Neural crest cell (in vitro differentiated cells): ENCODE results near the gene KCNMA1. TPM values are rescaled to one million over a fixed set of nuclear protein-coding genes. Genes with fewer than 3 reads are reported as not detected.

ENCODE experiments used
- DNase-seq: peaks from one replicate; pipeline ENCODE4 v3.0.0; 2021; ENCODE audit warnings: low read depth, mixed read lengths, low spot score
- H3K27ac Mint-ChIP-seq: one replicate; pipeline ENCODE4 v1.8.0; 2021; ENCODE audit warnings: mild to moderate bottlenecking, mixed read lengths; ENCODE audit not compliant: unreplicated experiment
- H3K27me3 Mint-ChIP-seq: 2 replicates; pipeline ENCODE4 v1.8.0; 2021; ENCODE audit warnings: low read depth, mild to moderate bottlenecking, mixed read lengths
- H3K36me3 Mint-ChIP-seq: 2 replicates; pipeline ENCODE4 v1.8.0; 2021; ENCODE audit warnings: low read depth, mild to moderate bottlenecking, mixed read lengths
- H3K4me1 Mint-ChIP-seq: 2 replicates; pipeline ENCODE4 v1.8.0; 2021; ENCODE audit warnings: mixed read lengths
- H3K4me3 Mint-ChIP-seq: one replicate; pipeline ENCODE4 v1.8.0; 2021; ENCODE audit warnings: mild to moderate bottlenecking, mixed read lengths
- H3K9me3 Mint-ChIP-seq: 2 replicates; pipeline ENCODE4 v1.8.0; 2021; ENCODE audit warnings: mixed read lengths
- CTCF ChIP-seq: fragments of 200-600 bp; sonication (generic); conservative IDR thresholded peaks from 2 replicates; pipeline ENCODE4 v1.5.0; 2021; ENCODE audit warnings: antibody characterized with exemption, mild to moderate bottlenecking
- total RNA-seq: library from RNA; stranded (reverse); gene quantifications from 2 replicates; pipeline ENCODE4 v1.2.1, GENCODE V29; 2021

The KCNMA1 gene
- total RNA-seq, 1 donor from 2014 or later = 1.7 TPM

GRCh38 chr10:77565590-77566023, 72.0 kb downstream of the KCNMA1 start:
- H3K27me3 Mint-ChIP-seq = peaks cover 22% of the 10 kb centered on the region
- no peaks in the 10 kb centered on the region for H3K9me3 Mint-ChIP-seq
- peaks cover 4% of the 10 kb centered on the region for H3K4me1 Mint-ChIP-seq
- H3K4me3 Mint-ChIP-seq = no peak overlapping the region
- H3K36me3 Mint-ChIP-seq = no peaks in the 10 kb centered on the region
- no peak overlapping the region for H3K27ac Mint-ChIP-seq
- no peak for TF ChIP-seq CTCF
- DNase-seq = no peak

GRCh38 chr10:77564731-77565589, 72.6 kb downstream of the KCNMA1 start:
- Mint-ChIP-seq H3K27ac (no peak overlapping the region), H3K4me3 (no peak overlapping the region)

GRCh38 chr10:77563638-77564270, 73.9 kb downstream of the KCNMA1 start:
- Mint-ChIP-seq H3K4me1 (peaks cover 4% of the 10 kb centered on the region), H3K9me3 (no peaks in the 10 kb centered on the region), H3K36me3 (no peaks in the 10 kb centered on the region), H3K27ac (no peak overlapping the region), H3K4me3 (no peak overlapping the region), H3K27me3 (peaks cover 22% of the 10 kb centered on the region)
- no peak for TF ChIP-seq CTCF
- no peak for DNase-seq

More at GRCh38 chr10:77564731-77565589, 72.6 kb downstream of the KCNMA1 start:
- no peak for DNase-seq
- H3K9me3 Mint-ChIP-seq = no peaks in the 10 kb centered on the region
- no peaks in the 10 kb centered on the region for H3K36me3 Mint-ChIP-seq
- peaks cover 22% of the 10 kb centered on the region for H3K27me3 Mint-ChIP-seq
- H3K4me1 Mint-ChIP-seq = peaks cover 4% of the 10 kb centered on the region
- TF ChIP-seq CTCF = no peak

GRCh38 chr10:77562742-77563141, 74.9 kb downstream of the KCNMA1 start:
- Mint-ChIP-seq H3K4me3 (no peak overlapping the region), H3K36me3 (no peaks in the 10 kb centered on the region), H3K9me3 (no peaks in the 10 kb centered on the region), H3K27ac (no peak overlapping the region), H3K27me3 (peaks cover 22% of the 10 kb centered on the region), H3K4me1 (peaks cover 4% of the 10 kb centered on the region)
- no peak for TF ChIP-seq CTCF
- DNase-seq = no peak

GRCh38 chr10:77561991-77562390, 75.6 kb downstream of the KCNMA1 start:
- Mint-ChIP-seq H3K9me3 (no peaks in the 10 kb centered on the region), H3K4me1 (peaks cover 4% of the 10 kb centered on the region), H3K4me3 (no peak overlapping the region), H3K27me3 (peaks cover 22% of the 10 kb centered on the region), H3K27ac (no peak overlapping the region), H3K36me3 (no peaks in the 10 kb centered on the region)
- TF ChIP-seq CTCF = no peak
- no peak for DNase-seq
